ENCODE results near the gene MPPE1. TPM values are rescaled to one million over a fixed set of nuclear protein-coding genes. Genes with fewer than 3 reads are reported as not detected.

MPPE1 gene
- polyA plus RNA-seq, 12 donors, result 20.2 to 41.0 (median 27.9) TPM; not detected in 1

Other genes with a start within 250 kb of the MPPE1 start
- 1 to 10 TPM in 11 of 12 donors, not detected in 1; 1.1 to 6.9 (median 2.1) TPM for gene GNAL, start 219.1 kb downstream of the MPPE1 start, polyA plus RNA-seq (ENCODE audit: insufficient read length in 12 of 12)
- gene CHMP1B, start 56.9 kb downstream of the MPPE1 start, polyA plus RNA-seq (ENCODE audit: insufficient read length in 12 of 12), result 10 to 100 TPM in 11 of 12 donors, not detected in 1; 21.9 to 30.5 (median 23.0) TPM
- gene IMPA2, start 73.2 kb upstream of the MPPE1 start, polyA plus RNA-seq (ENCODE audit: insufficient read length in 12 of 12), result 10 to 100 TPM in 11 of 12 donors, not detected in 1; 11.9 to 35.7 (median 23.1) TPM
- gene ANKRD62, start 185.5 kb upstream of the MPPE1 start, polyA plus RNA-seq (ENCODE audit: insufficient read length in 12 of 12), result under 1 TPM in 2 of 12 donors, not detected in 10; 0.06 to 0.12 TPM

Data from muscle of arm (tissue), 12 donors.